SHP77 (cell line): Measurements from ENCODE around the gene TEX44.

Experiments
- DNase-seq, 2 experiments: peaks; one replicate each; lab custom pipeline; 2025; lab: John Stamatoyannopoulos, UW

The TEX44 gene

GRCh38 chr2:231604685-231605606, 12.3 kb downstream of the TEX44 start:
- DNase-seq, result peak; percentile 95 to 96

GRCh38 chr2:231605607-231606091, 13.0 kb downstream of the TEX44 start:
- DNase-seq, result peak in 1 of 2 experiments; percentile 67

- DNase-seq, result no peak
Measured at GRCh38 chr2:231606941-231607340, 14.3 kb downstream of the TEX44 start.

GRCh38 chr2:231611273-231612108, 18.8 kb downstream of the TEX44 start:
- DNase-seq, result peak; percentile 60 to 64

- DNase-seq, result no peak
Measured at GRCh38 chr2:231612109-231612455, 19.4 kb downstream of the TEX44 start.

- DNase-seq, result peak; percentile 88 to 90
Measured at GRCh38 chr2:231612456-231613330, 20.0 kb downstream of the TEX44 start.

- no peak for DNase-seq
Measured at GRCh38 chr2:231613331-231613662, 20.6 kb downstream of the TEX44 start.

- peak; percentile 87 to 89 for DNase-seq
Measured at GRCh38 chr2:231613663-231614558, 21.2 kb downstream of the TEX44 start.

GRCh38 chr2:231614559-231615057, 21.9 kb downstream of the TEX44 start:
- no peak for DNase-seq

- no peak for DNase-seq
Measured at GRCh38 chr2:231615058-231615671, 22.5 kb downstream of the TEX44 start.

- no peak for DNase-seq
Measured at GRCh38 chr2:231616296-231616695, 23.6 kb downstream of the TEX44 start.

GRCh38 chr2:231617059-231617926, 24.6 kb downstream of the TEX44 start:
- DNase-seq, result no peak

GRCh38 chr2:231621051-231621879, 28.6 kb downstream of the TEX44 start:
- DNase-seq, result no peak

GRCh38 chr2:231622963-231623362, 30.3 kb downstream of the TEX44 start:
- no peak for DNase-seq

GRCh38 chr2:231626449-231626848, 33.8 kb downstream of the TEX44 start:
- DNase-seq, result no peak

- DNase-seq, result no peak
Measured at GRCh38 chr2:231627384-231628120, 34.9 kb downstream of the TEX44 start.

- DNase-seq, result no peak
Measured at GRCh38 chr2:231632559-231633142, 40.0 kb downstream of the TEX44 start.
